ENCODE measurements around the gene TAS2R1. TPM values are rescaled to one million over a fixed set of nuclear protein-coding genes. Genes with fewer than 3 reads are reported as not detected.

Gene TAS2R1, protein sequence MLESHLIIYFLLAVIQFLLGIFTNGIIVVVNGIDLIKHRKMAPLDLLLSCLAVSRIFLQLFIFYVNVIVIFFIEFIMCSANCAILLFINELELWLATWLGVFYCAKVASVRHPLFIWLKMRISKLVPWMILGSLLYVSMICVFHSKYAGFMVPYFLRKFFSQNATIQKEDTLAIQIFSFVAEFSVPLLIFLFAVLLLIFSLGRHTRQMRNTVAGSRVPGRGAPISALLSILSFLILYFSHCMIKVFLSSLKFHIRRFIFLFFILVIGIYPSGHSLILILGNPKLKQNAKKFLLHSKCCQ
- total RNA-seq (not detected), polyA plus RNA-seq (not detected)

DNA sequence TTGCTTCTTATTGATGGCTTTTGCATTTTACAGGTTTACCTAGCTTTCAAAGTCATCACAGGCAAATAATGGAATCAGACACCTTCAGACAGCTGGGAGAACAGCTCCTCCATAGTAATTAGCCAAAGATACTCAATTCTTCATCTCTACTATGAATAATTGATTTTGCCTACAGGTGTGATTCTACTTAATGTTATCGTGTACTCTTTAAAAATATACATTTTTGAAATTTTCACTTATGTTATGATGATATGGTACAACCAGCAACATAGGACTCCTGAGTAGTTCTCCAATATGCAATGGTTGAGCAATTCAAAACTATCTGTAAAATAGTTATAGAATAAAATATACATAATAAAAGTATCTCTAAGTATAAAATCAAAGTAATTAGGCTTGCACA, at the start of gene TAS2R1:
Gene TAS2R1 (minus strand): TSS at position 101 of the 400 bp plus-strand sequence. CDS start 319 bp downstream, outside the sequence.
- Histone ChIP-seq H3K36me3 (no peaks in the 10 kb centered on the region), H3K9me3 (no peaks in the 10 kb centered on the region), H3K27me3 (no peaks in the 10 kb centered on the region), H3K4me1 (no peaks in the 10 kb centered on the region), H3K27ac (no peak within 1 kb of the TSS), H3K4me3 (no peak within 1 kb of the TSS)
- TF ChIP-seq, protein P1, sequence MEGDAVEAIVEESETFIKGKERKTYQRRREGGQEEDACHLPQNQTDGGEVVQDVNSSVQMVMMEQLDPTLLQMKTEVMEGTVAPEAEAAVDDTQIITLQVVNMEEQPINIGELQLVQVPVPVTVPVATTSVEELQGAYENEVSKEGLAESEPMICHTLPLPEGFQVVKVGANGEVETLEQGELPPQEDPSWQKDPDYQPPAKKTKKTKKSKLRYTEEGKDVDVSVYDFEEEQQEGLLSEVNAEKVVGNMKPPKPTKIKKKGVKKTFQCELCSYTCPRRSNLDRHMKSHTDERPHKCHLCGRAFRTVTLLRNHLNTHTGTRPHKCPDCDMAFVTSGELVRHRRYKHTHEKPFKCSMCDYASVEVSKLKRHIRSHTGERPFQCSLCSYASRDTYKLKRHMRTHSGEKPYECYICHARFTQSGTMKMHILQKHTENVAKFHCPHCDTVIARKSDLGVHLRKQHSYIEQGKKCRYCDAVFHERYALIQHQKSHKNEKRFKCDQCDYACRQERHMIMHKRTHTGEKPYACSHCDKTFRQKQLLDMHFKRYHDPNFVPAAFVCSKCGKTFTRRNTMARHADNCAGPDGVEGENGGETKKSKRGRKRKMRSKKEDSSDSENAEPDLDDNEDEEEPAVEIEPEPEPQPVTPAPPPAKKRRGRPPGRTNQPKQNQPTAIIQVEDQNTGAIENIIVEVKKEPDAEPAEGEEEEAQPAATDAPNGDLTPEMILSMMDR (IDR thresholded peaks at IDR 0.05): no peak
- DNase-seq: no peak
- FAIRE-seq: no peak
- intact Hi-C loops (cut with DNase I): no loop called here
- WGBS, 2 donors: 71 to 82% methylated on average over 1 of the region's 1 CpG
- no peak for ATAC-seq

DNA sequence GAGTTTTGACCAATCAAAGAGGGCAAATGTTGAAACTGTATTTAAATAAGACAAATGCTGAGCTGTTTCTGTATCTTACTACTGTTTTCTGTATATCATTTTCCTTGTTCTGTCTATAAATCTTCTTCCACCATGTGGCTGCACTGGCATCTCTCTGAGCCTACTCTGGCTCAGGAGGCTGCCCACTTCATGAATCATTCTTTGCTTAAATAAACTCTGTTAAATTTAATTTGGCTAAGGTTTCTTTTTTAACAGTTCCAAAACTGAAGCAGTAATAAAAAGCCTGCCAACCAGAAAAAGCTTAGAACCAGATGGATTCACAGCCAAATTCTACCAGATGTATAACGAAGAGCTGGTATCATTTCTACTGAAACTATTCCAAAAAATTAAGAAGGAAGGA, 40.2 kb upstream of the TAS2R1 start:
- intact Hi-C loops (cut with DNase I): no loop called here
- no peak overlapping the region for H3K27ac ChIP-seq
- H3K27me3 ChIP-seq: no peaks in the 10 kb centered on the region
- no peaks in the 10 kb centered on the region for H3K36me3 ChIP-seq
- no peaks in the 10 kb centered on the region for H3K9me3 ChIP-seq
- DNase-seq: no peak
- no peak for FAIRE-seq
- ATAC-seq: no peak
- H3K4me1 ChIP-seq: no peaks in the 10 kb centered on the region
- TF ChIP-seq, protein P1 (IDR thresholded peaks at IDR 0.05): no peak
- whole genome bisulfite sequencing, 2 donors: 0 to 4% methylated on average over 1 of the region's 1 CpG
- no peak overlapping the region for H3K4me3 ChIP-seq

DNA sequence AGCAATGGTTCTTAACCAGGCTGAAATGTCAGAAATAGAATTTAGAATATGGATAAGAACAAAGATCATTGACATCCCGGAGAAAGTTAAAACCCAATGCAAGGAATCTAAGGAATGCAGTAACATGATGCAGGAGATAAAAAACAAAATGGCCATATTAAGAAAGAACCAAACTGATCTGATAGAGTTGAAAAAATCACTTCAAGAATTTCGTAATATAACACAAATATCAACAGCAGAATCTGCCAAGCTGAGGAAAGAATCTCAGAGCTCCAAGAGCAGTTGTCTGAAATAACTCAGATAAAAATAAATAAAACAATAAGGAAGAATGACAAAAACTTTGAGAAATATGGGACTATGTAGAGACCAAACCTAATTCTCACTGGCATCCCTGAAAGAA, 37.8 kb upstream of the TAS2R1 start:
- Histone ChIP-seq H3K9me3 (no peaks in the 10 kb centered on the region), H3K36me3 (no peaks in the 10 kb centered on the region), H3K27ac (no peak overlapping the region), H3K27me3 (no peaks in the 10 kb centered on the region), H3K4me1 (no peaks in the 10 kb centered on the region), H3K4me3 (no peak overlapping the region)
- no peak for DNase-seq
- intact Hi-C loops (cut with DNase I): no loop called here
- FAIRE-seq: no peak
- WGBS, 2 donors: 66 to 71% methylated on average over 2 of the region's 2 CpGs
- ATAC-seq: no peak
- TF ChIP-seq, protein P1 (IDR thresholded peaks at IDR 0.05): no peak

DNA sequence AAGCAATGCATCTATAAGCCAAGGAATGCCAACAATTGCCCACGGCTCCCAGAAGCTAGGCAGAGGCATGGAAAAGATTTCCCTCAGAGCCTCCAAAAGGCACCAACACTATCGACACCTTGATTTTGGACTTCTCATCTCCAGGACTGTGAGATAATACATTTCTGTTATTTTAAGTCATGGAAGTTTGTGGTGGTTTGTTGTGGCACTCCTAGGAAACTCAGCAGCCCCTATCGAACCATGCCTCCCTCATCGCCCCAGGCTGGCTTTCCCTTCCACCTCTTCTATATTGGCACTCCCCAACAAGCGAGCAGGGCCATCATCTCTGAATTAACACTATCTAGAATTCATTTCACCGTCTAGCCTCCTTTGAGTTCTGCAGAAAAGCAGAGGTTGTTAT, 33.7 kb upstream of the TAS2R1 start:
- ATAC-seq (no peak), FAIRE-seq (no peak), DNase-seq (no peak)
- 56 to 62% methylated on average over 6 of the region's 6 CpGs for WGBS, 2 donors
- no peaks in the 10 kb centered on the region for H3K27me3 ChIP-seq
- H3K36me3 ChIP-seq: no peaks in the 10 kb centered on the region
- intact Hi-C loops (cut with DNase I): no loop called here
- H3K4me1 ChIP-seq: no peaks in the 10 kb centered on the region
- H3K4me3 ChIP-seq: no peak overlapping the region
- TF ChIP-seq, protein P1 (IDR thresholded peaks at IDR 0.05): no peak
- no peak overlapping the region for H3K27ac ChIP-seq
- no peaks in the 10 kb centered on the region for H3K9me3 ChIP-seq

DNA sequence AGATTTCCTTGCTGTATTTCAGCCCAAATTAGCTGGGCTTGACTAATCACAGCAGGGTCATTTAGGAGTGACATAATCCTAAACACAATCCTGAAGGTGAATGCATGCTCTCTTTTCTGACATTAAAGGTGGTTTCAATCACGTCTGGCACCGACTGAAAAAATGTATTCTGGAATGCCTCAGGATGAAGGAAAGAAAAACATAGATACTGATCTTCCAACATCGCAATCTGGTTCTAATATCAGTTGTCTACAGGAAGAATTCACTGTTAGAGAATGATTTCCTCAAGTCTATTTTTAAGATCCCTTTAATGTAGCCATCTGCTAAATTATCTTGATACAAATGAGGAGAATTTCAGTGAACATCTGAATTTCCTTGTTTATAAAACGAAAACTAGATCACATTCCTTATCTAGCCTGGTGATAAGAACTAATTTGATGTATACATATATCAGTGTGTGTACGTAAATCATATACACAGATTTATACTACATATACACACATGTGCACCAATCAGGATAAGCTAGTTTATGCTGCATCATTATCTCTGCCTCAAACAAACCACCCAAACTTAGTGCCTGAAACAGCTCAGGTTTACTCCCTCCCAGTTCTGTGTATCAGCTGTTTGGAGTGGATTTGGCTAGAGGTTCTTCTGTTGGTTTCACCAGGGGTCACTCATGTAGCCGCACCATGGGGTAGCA, 31.3 kb upstream of the TAS2R1 start:
- Histone ChIP-seq H3K4me3 (no peak overlapping the region), H3K9me3 (no peaks in the 10 kb centered on the region), H3K27me3 (no peaks in the 10 kb centered on the region), H3K36me3 (no peaks in the 10 kb centered on the region), H3K27ac (no peak overlapping the region), H3K4me1 (no peaks in the 10 kb centered on the region)
- FAIRE-seq (no peak), DNase-seq (no peak), ATAC-seq (no peak)
- 43 to 56% methylated on average over 6 of the region's 6 CpGs for WGBS, 2 donors
- TF ChIP-seq, protein P1 (IDR thresholded peaks at IDR 0.05): no peak
- intact Hi-C loops (cut with DNase I): no loop called here

All from pancreas (tissue), 10 donors.